Activated CD4-positive, alpha-beta memory T cell treated with anti-CD3 and anti-CD28 coated beads, Interleukin-2, amount 10 ng/mL, durations not matched to agents 7 days and 5 days (primary cell): ENCODE results near the gene GLIS2. TPM values are rescaled to one million over a fixed set of nuclear protein-coding genes. Genes with fewer than 3 reads are reported as not detected.
A peak's percentile ranks its signal among the peaks of the same experiment; 100 is the strongest.

Source experiments
- CTCF ChIA-PET: fragments of 350-600 bp; sonication (Branson Sonifier 250); formaldehyde crosslinking; loops from one replicate; lab custom pipeline; 2021; ENCODE audit warnings: antibody characterized with exemption, inconsistent platforms; lab: Charles Lee
- POLR2A ChIA-PET: fragments of 350-600 bp; sonication (Branson Sonifier 250); formaldehyde crosslinking; loops from one replicate; lab custom pipeline; 2021; ENCODE audit warnings: antibody characterized with exemption; lab: Charles Lee
- DNase-seq: peaks from one replicate; pipeline ENCODE4 v3.0.0-alpha.2; 2020
- H3K27ac Mint-ChIP-seq: one replicate; pipeline ENCODE4 v1.8.0; 2021; ENCODE audit warnings: mild to moderate bottlenecking, mixed read lengths
- H3K27me3 Mint-ChIP-seq: one replicate; pipeline ENCODE4 v1.8.0; 2021; ENCODE audit warnings: mixed read lengths
- H3K36me3 Mint-ChIP-seq: one replicate; pipeline ENCODE4 v1.8.0; 2021; ENCODE audit warnings: low read depth, mixed read lengths
- H3K4me1 Mint-ChIP-seq: one replicate; pipeline ENCODE4 v1.8.0; 2021; ENCODE audit warnings: mixed read lengths
- H3K4me3 Mint-ChIP-seq: one replicate; pipeline ENCODE4 v1.8.0; 2021; ENCODE audit warnings: mild to moderate bottlenecking, mixed read lengths
- H3K9me3 Mint-ChIP-seq: one replicate; pipeline ENCODE4 v1.8.0; 2021; ENCODE audit warnings: mixed read lengths
- total RNA-seq, 2 experiments: library from RNA; stranded (reverse); gene quantifications; one replicate each; pipeline ENCODE4 v1.2.3, GENCODE V29; 2021

GLIS2 gene
- total RNA-seq, 2 experiments from 2014 or later = 0.40 to 0.45 TPM

DNA sequence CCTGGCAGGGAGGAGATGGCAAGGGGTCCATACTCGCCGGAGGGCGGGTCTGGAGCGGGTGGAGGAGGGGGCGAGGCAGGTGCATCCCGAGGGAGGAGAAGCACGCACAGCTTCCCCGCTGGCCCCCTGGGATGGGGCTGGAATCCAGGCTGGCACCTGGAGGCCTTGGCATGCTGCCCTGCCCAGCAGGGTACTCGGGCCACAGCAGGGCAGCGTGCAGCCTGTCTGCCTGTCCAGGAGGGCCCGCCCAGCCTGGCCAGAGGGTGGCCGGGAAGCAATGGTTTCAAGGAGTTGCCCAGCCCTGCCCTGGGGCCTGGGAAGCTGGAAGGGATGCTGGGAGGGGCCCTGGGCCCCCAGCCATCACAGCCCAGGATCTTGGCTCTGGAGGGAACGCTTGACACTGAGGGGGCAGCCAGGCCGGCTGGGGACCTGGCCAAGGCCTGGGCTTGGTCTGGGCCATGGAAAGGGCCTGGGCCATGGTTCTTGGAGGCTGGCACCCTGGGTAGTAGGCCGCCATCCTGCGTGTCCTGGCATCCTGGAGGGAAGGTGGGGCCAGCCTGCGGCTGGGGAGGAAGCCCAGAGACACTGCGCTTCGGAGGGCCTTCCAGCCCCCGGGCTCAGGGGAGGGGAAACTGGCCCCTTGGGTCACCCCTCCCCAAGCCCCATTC, 1.1 kb downstream of the GLIS2 start:
- Mint-ChIP-seq H3K4me3 (no peak overlapping the region), H3K9me3 (no peaks in the 10 kb centered on the region), H3K27me3 (peaks cover 22% of the 10 kb centered on the region), H3K27ac (no peak overlapping the region), H3K4me1 (peaks cover 27% of the 10 kb centered on the region), H3K36me3 (no peaks in the 10 kb centered on the region)
- POLR2A ChIA-PET = interaction anchor here (0.8 to 1.3 kb wide), 4 partner anchors 9 to 34 kb away, joined by 3 to 5 read pairs (median 4); partner anchors contain the start of gene PAM16
- CTCF ChIA-PET = interaction anchor here (0.7 to 1.0 kb wide), 2 partner anchors 9 kb away, joined by 3 to 4 read pairs; no protein-coding TSS in a partner anchor
- no peak for DNase-seq

DNA sequence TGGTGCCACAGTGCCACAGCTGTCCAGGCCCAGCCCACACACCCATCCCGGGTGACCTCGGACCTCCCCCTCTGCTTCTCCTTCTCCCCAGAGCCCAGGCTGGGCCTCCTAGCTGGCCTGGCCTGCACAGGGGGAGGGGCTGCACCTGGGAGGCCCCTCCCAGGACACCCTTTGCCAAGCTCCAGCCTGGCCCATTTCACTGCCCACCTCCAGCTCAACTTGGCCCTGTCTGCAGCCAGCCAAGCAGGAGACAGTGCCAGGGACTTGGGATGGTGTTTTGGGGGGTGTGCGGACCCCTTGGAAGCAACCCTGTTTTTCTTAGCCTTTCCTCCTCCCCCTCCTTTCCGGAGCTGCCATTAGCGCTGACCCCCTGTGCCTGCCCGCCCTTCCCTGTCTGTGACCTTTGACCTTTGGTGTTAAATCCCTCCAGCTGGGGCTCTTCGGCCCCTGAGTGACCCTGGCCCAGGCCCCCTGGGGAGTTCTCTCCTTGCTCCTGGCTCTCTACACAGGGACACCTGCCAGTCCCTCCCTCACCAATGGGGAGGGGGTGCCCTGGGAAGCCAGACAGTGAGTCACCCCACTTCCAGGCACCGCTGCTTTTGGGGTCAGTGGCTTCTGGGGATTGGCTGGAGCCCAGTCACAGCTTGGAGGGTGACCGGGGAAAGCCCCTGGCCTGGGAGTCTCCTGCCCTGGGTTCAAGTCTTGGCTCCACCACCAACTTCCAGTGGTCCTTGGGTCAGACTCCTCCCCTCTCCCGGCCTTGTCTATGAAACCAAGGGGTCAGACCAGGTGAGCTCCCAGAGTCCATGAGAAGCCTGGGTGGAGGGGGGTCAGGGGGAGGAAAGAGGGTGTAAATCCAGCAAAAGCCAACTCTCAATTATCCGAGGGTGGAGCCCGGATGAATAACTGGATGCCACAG, 1.9 kb downstream of the GLIS2 start:
- POLR2A ChIA-PET = interaction anchor here (0.8 to 1.3 kb wide), 2 partner anchors 10 to 33 kb away, joined by 3 to 5 read pairs; partner anchors contain the start of gene PAM16
- CTCF ChIA-PET = interaction anchor here (1.0 kb wide), 1 partner anchor 9 kb away, joined by 4 read pairs; no protein-coding TSS in a partner anchor
- H3K27me3 Mint-ChIP-seq = peaks cover 22% of the 10 kb centered on the region
- H3K4me1 Mint-ChIP-seq = peaks cover 27% of the 10 kb centered on the region
- no peaks in the 10 kb centered on the region for H3K9me3 Mint-ChIP-seq
- H3K4me3 Mint-ChIP-seq = no peak overlapping the region
- no peak for DNase-seq
- no peaks in the 10 kb centered on the region for H3K36me3 Mint-ChIP-seq
- H3K27ac Mint-ChIP-seq = no peak overlapping the region

DNA sequence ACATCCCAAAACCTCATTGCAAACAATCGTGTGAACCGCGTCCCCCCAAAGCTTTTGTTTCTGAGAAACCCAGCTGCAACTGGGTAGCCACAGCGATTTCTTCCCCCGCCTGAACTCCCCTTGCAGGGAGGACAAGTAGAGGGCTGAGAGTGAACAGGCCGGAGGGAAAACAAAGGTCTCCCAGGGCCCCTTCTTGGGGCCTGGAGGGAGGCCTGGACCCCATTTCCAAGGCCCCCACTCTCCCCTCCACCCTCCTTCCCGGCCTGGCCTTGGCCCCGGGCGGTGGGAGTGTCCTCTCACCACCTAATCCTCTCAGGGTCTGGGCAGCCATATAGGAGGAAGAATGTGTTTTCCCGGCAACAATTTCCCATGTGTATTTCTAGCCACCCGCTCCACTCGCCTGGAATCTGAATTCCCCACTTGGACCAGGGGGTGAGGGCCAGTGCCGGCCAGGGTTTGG, 2.6 kb downstream of the GLIS2 start:
- H3K4me3 Mint-ChIP-seq = no peak overlapping the region
- ChIA-PET POLR2A (interaction anchor here (0.7 kb wide), 1 partner anchor 11 kb away, joined by 3 read pairs; no protein-coding TSS in a partner anchor), CTCF (interaction anchor here (2.3 kb wide), 1 partner anchor 64 kb away, joined by 5 read pairs; no protein-coding TSS in a partner anchor)
- peaks cover 27% of the 10 kb centered on the region for H3K4me1 Mint-ChIP-seq
- no peaks in the 10 kb centered on the region for H3K9me3 Mint-ChIP-seq
- H3K36me3 Mint-ChIP-seq = no peaks in the 10 kb centered on the region
- peaks cover 22% of the 10 kb centered on the region for H3K27me3 Mint-ChIP-seq
- H3K27ac Mint-ChIP-seq = no peak overlapping the region
- no peak for DNase-seq

DNA sequence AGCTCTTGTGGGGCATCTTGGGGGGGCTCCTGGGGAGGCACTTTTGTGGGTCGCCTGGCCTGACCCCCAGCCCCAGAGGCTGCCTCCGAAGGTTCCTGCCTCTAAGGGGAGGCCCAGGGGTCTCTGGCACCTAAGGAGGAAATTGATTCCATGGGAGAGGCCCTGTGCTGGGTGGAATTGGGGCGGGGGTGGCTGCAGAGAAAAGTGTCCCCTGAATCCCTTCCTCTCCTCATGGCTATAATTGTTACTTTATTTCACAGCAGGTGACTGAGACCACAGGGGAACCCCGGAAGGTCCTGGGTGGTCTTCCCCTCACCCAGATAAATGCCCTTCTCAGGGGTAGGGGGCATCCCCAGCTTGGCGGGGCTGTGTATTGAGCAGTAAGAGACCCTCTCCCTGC, 3.1 kb downstream of the GLIS2 start:
- Mint-ChIP-seq H3K36me3 (no peaks in the 10 kb centered on the region), H3K27ac (no peak overlapping the region), H3K4me3 (no peak overlapping the region), H3K9me3 (no peaks in the 10 kb centered on the region), H3K4me1 (peaks cover 25% of the 10 kb centered on the region), H3K27me3 (peaks cover 20% of the 10 kb centered on the region)
- no peak for DNase-seq
- ChIA-PET CTCF (interaction anchor here (2.3 kb wide), 1 partner anchor 65 kb away, joined by 5 read pairs; no protein-coding TSS in a partner anchor), POLR2A (interaction anchor here (0.7 kb wide), 1 partner anchor 11 kb away, joined by 3 read pairs; no protein-coding TSS in a partner anchor)

DNA sequence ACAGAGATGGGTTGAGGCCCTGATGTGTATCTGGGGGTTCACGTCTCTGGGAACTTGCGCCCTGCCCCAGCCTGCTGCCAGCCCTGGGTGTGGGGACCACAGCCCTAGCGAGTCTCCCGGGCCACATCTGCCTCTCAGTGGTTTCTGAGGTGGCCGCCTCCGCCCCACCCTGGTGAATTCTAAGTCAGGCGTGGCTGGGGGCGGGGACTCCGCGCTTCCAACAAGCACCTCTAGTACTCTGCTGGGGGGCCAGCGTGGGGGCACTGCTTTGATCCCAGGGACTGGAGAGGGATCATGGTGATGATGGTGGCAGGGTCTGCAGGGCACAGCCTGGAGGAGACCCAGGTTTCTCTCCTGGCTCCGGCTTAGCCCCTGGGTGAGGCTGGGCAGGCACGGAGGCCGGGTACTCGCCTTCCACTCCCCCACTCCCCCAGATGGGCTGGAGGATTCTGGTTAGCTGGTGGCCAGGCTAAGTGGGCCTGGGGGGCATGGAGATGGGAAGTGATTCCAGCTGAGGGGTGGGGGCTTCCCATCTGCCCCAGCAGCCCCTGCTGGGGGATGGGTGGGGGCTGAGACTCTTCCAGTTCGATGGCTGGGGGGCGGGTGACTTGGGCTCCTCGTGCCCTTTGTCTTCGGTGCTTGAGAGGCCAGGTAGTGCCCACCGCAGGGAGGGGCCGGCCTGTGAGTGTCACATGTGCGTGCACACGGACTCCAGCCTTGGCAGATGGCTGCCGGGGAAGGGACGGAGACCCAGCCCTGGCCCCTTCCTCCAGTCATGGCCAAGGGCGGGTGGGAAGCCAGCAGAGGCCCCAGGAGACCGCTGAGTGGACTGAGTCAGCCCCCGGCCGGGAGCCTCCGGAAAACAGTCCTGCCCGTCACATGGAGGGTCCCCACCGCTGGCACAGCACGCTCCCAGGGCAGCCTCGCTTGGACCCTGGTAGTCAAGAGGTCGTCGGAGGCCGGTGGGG, 3.9 kb downstream of the GLIS2 start:
- H3K4me1 Mint-ChIP-seq = peaks cover 17% of the 10 kb centered on the region
- peaks cover 12% of the 10 kb centered on the region for H3K27me3 Mint-ChIP-seq
- CTCF ChIA-PET = interaction anchor here (2.3 kb wide), 1 partner anchor 66 kb away, joined by 5 read pairs; no protein-coding TSS in a partner anchor
- peak overlapping the region; percentile 24 for H3K4me3 Mint-ChIP-seq
- peak; percentile 81 for DNase-seq
- no peak overlapping the region for H3K27ac Mint-ChIP-seq
- no peaks in the 10 kb centered on the region for H3K9me3 Mint-ChIP-seq
- POLR2A ChIA-PET = interaction anchor here (0.7 kb wide), 1 partner anchor 12 kb away, joined by 3 read pairs; no protein-coding TSS in a partner anchor
- H3K36me3 Mint-ChIP-seq = no peaks in the 10 kb centered on the region

DNA sequence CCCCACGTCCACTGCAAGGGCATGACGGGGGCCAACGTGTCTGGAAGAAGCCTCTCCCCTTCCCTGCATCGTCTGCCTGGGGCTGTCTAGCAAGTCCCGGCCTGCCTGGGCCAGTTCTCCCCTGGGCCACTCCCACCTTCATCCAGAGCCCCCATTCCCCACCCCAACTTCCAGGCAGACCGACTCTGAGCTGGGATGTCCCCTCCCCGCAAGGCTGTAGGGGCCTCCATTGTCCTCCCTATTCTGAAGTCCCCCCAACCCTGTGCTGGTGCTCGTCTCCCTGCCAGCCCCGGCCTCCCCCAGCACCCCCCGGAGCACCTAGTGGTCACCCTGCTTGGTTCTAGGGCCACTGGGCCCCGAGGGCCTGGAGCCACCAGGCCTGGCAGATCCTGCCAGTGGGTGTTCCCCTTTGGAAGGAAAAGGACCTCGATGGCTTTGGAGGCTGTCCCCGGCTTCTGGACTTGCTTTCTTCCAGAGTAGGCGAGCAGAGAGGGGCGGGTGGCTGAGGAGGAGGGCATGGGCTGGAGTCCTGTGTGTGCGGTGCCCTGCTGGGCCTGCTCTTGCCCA, 4.8 kb downstream of the GLIS2 start:
- Mint-ChIP-seq H3K27ac (no peak overlapping the region), H3K36me3 (no peaks in the 10 kb centered on the region), H3K27me3 (peaks cover 10% of the 10 kb centered on the region), H3K4me1 (peaks cover 14% of the 10 kb centered on the region), H3K4me3 (no peak overlapping the region), H3K9me3 (no peaks in the 10 kb centered on the region)
- no peak for DNase-seq
- ChIA-PET POLR2A (interaction anchor here (1.3 kb wide), 2 partner anchors 10 to 49 kb away, joined by 3 to 5 read pairs; no protein-coding TSS in a partner anchor), CTCF (interaction anchor here (2.3 kb wide), 1 partner anchor 67 kb away, joined by 5 read pairs; no protein-coding TSS in a partner anchor)

DNA sequence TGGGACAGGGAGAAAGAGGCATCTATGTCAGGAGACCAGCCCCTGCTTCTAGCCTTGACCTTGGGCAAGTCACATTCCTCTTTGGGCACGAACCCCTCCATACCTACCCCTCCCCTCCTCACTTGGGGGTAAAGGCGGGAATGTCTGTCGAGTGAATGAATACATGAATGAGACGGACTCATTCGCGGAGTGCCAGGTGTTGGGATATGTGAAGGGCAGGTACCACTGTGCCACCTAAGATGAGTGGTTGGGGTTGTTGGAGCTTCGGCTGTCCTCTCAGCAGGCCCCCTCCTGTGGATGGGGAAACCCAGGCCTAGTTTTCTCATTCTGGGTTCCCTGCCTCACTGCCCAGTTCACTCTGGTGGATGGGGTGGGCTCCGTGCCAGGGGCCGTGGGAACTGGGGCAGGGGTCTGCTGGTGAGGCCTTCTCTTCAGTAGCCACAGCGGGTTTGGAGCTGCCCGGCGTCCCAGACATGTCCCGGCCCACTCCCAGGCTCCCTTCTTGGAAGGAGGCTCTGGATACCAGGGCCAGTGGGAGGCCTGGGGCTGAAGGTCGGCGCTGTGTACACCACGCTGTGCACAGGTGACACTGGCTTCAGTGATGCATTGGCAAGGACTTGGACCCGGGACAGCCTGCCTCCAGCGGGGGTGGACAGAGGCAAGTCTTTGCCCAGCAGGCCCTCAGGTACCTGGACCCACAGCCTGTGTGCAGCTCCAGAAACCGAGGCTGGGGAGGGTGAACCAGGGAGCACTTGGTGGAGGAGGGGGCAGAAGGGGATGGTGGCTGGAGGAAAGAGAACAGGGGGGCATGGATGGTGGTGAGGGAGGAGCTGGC, 5.6 kb downstream of the GLIS2 start:
- H3K27me3 Mint-ChIP-seq = peaks cover 14% of the 10 kb centered on the region
- H3K9me3 Mint-ChIP-seq = no peaks in the 10 kb centered on the region
- no peak for DNase-seq
- CTCF ChIA-PET = no interaction called here
- POLR2A ChIA-PET = interaction anchor here (1.3 kb wide), 2 partner anchors 11 to 50 kb away, joined by 3 to 5 read pairs; no protein-coding TSS in a partner anchor
- no peak overlapping the region for H3K27ac Mint-ChIP-seq
- H3K36me3 Mint-ChIP-seq = no peaks in the 10 kb centered on the region
- H3K4me1 Mint-ChIP-seq = peaks cover 14% of the 10 kb centered on the region
- no peak overlapping the region for H3K4me3 Mint-ChIP-seq

DNA sequence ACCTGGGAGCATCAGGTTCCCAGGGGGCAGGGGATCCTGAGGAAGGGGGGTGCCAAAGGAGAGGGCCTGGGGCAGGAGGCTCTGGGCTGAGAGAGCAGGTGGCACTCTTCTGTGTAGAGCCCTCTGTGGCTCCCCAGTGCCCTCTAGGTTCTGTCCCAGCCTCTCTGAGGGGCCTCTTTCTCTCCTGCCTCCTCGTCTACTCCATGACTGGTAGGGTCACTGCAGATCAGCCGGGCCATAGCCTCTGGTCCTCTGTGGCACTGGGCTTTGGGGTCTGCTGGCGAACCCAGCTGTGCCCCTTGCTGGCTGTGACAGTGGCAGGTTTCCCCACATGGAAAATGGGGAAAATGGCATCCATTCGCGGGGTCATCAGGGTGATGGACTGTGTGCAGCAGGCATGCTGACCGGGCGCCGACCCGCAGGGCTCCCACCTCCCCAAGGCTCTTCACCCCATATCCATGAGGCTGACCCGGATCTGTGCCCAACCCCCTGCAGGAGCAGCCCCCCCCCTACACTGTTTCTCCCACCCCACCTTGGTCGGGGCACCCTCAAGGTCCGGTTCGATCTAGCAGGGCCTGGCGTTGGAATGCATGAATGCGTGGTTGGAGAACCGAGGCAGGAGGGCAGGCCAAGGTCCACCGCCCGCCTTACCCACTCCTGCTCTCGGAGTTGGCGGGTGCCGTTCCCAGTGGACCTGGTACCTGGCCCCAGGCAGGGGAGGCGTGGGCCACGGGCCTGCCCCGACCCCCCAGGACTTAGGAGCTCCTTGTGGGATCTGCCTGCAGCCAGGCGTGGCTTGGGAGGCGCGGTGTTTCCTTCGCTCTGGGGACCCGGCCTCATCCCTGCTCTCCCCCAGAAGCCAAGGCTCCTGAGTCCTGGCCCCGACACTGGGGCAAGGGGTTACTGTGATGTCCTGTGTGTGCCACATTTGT, 6.5 kb downstream of the GLIS2 start:
- H3K27me3 Mint-ChIP-seq = peaks cover 12% of the 10 kb centered on the region
- no peak overlapping the region for H3K27ac Mint-ChIP-seq
- ChIA-PET CTCF (no interaction called here), POLR2A (interaction anchor here (0.7 to 1.9 kb wide), 2 partner anchors 14 to 84 kb away, joined by 3 to 8 read pairs; no protein-coding TSS in a partner anchor)
- no peak for DNase-seq
- H3K4me1 Mint-ChIP-seq = peaks cover 13% of the 10 kb centered on the region
- no peak overlapping the region for H3K4me3 Mint-ChIP-seq
- H3K36me3 Mint-ChIP-seq = no peaks in the 10 kb centered on the region
- H3K9me3 Mint-ChIP-seq = no peaks in the 10 kb centered on the region

DNA sequence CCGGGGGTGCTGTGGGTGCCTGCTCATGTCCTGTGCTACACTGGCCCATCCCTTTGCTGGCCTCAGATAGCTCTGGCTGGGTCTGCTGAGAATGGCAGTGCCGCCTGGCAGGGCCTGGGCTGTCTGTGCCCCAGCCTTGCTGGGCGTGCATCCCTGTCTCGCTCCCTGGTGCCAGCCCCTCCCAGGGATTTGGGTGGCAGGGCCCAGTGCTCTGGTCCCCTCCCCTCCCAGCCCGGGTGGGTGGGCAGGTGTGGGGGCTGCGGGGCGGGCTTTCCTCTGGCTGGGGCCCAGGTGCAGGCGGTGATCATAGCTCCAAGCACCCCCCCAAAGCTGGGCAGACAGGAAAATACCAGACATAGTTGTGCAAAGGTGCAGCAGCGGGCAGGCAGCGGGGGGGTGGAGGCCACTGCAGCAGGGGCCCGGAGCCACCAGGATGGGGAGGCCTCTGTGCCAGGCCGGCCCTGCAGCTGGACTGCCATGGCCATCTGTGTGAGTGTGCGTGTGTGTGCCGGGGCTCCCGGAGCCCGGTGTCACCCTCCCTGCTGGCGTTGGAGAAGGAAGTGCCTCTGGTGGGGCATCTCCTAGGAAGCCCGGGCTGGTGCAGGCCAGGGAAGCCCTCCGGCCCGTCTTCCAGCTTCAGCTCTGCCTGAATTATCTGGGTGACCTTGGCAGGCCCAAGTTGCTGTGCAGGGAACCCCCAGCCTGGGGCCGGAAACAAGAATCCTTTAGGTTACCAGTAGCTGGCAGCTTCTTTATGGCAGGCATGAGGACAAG, 7.4 kb downstream of the GLIS2 start:
- Mint-ChIP-seq H3K27ac (no peak overlapping the region), H3K4me3 (no peak overlapping the region), H3K27me3 (peaks cover 13% of the 10 kb centered on the region), H3K36me3 (no peaks in the 10 kb centered on the region), H3K9me3 (no peaks in the 10 kb centered on the region), H3K4me1 (peaks cover 13% of the 10 kb centered on the region)
- ChIA-PET POLR2A (interaction anchor here (0.7 to 1.9 kb wide), 2 partner anchors 15 to 85 kb away, joined by 3 to 8 read pairs; no protein-coding TSS in a partner anchor), CTCF (no interaction called here)
- no peak for DNase-seq
